ENCODE data around the gene TWIST1. TPM values are rescaled to one million over a fixed set of nuclear protein-coding genes. Genes with fewer than 3 reads are reported as not detected.

The TWIST1 gene
- total RNA-seq (2021), result 1.0 and 2.0 TPM in 2 replicates
- percentile 28 among the genes with signal in this experiment for Bru-seq, nascent RNA
- percentile 34 among the genes with signal in this experiment for BruChase-seq, experiment 1, labeled RNA remaining after a 2-hour chase
- BruChase-seq, experiment 2, labeled RNA remaining after a 6-hour chase, result percentile 37 among the genes with signal in this experiment
- long read RNA-seq, partial matches to known transcripts, result 0 of 3 reads
- long read RNA-seq, other reads (novel, unspliced or antisense), result 0 of 3 reads

GRCh38 chr7:19117091-19117869, at the start of gene TWIST1:
Gene TWIST1 (minus strand): TSS chr7:19117636. CDS start chr7:19117321, 315 bp downstream.
- Histone ChIP-seq H3K4me1 (replicated peaks; ENCODE audit: insufficient read depth) (no peaks in the 10 kb centered on the region), H3F3A (ENCODE audit: insufficient read depth, low read depth) (no peaks in the 10 kb centered on the region), H3K27me3 (ENCODE audit: insufficient read depth, low read depth) (no peaks in the 10 kb centered on the region), H3K4me3 (peak within 1 kb of the TSS; percentile 51), H4K20me1 (ENCODE audit: insufficient read depth) (no peaks in the 10 kb centered on the region), H2AFZ (peak within 1 kb of the TSS; percentile 70), H3K9me3 (ENCODE audit: insufficient read depth, low read depth) (no peaks in the 10 kb centered on the region), H3K9me2 (ENCODE audit: insufficient read depth) (no peaks in the 10 kb centered on the region), H3K36me3 (ENCODE audit: low read depth) (no peaks in the 10 kb centered on the region), H3K4me2 (peak within 1 kb of the TSS; percentile 56), H3K79me2 (ENCODE audit: low read depth) (no peaks in the 10 kb centered on the region), H3K27ac (no peak within 1 kb of the TSS)
- peak; percentile 7 to 13 for DNase-seq
- POLR2A ChIA-PET (ENCODE audit: unreplicated experiment), result no interaction called here
- TF ChIP-seq, protein P1, sequence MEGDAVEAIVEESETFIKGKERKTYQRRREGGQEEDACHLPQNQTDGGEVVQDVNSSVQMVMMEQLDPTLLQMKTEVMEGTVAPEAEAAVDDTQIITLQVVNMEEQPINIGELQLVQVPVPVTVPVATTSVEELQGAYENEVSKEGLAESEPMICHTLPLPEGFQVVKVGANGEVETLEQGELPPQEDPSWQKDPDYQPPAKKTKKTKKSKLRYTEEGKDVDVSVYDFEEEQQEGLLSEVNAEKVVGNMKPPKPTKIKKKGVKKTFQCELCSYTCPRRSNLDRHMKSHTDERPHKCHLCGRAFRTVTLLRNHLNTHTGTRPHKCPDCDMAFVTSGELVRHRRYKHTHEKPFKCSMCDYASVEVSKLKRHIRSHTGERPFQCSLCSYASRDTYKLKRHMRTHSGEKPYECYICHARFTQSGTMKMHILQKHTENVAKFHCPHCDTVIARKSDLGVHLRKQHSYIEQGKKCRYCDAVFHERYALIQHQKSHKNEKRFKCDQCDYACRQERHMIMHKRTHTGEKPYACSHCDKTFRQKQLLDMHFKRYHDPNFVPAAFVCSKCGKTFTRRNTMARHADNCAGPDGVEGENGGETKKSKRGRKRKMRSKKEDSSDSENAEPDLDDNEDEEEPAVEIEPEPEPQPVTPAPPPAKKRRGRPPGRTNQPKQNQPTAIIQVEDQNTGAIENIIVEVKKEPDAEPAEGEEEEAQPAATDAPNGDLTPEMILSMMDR (conservative IDR thresholded peaks at IDR 0.05), result no peak
- no peak for TF ChIP-seq EZH2 (IDR thresholded peaks at IDR 0.05; ENCODE audit: low read depth)
- no TSS peak for BruUV-seq (replicated peaks)
- CTCF ChIA-PET, result no interaction called here
- intact Hi-C loops (cut with micrococcal nuclease; ENCODE audit: unreplicated experiment), result no loop called here

- CTCF ChIA-PET, result no interaction called here
- no peak overlapping the region for H2AFZ ChIP-seq
- no peaks in the 10 kb centered on the region for H4K20me1 ChIP-seq (ENCODE audit: insufficient read depth)
- H3F3A ChIP-seq (ENCODE audit: insufficient read depth, low read depth), result no peaks in the 10 kb centered on the region
- no peaks in the 10 kb centered on the region for H3K36me3 ChIP-seq (ENCODE audit: low read depth)
- no TSS peak for BruUV-seq (replicated peaks)
- H3K9me2 ChIP-seq (ENCODE audit: insufficient read depth), result peaks cover 4% of the 10 kb centered on the region
- H3K27ac ChIP-seq, result no peak overlapping the region
- DNase-seq, result no peak
- H3K9me3 ChIP-seq (ENCODE audit: insufficient read depth, low read depth), result no peaks in the 10 kb centered on the region
- no peaks in the 10 kb centered on the region for H3K4me1 ChIP-seq (replicated peaks; ENCODE audit: insufficient read depth)
- no peaks in the 10 kb centered on the region; the same call in none of the 2 replicates for H3K27me3 ChIP-seq (ENCODE audit: insufficient read depth, low read depth)
- H3K4me3 ChIP-seq, result no peak overlapping the region
- intact Hi-C loops (cut with micrococcal nuclease; ENCODE audit: unreplicated experiment), result no loop called here
- POLR2A ChIA-PET (ENCODE audit: unreplicated experiment), result no interaction called here
- no peak for TF ChIP-seq EZH2 (IDR thresholded peaks at IDR 0.05; ENCODE audit: low read depth)
- TF ChIP-seq, protein P1 (conservative IDR thresholded peaks at IDR 0.05), result no peak
- no peak overlapping the region for H3K4me2 ChIP-seq
- no peaks in the 10 kb centered on the region for H3K79me2 ChIP-seq (ENCODE audit: low read depth)
These were observed 44.2 kb upstream of the TWIST1 start for GRCh38 chr7:19161671-19162070.

- BruUV-seq (replicated peaks), result no TSS peak
- Histone ChIP-seq H3K27me3 (ENCODE audit: insufficient read depth, low read depth) (peaks cover 9% of the 10 kb centered on the region; the same call in 1 of the 2 replicates), H3K79me2 (ENCODE audit: low read depth) (no peaks in the 10 kb centered on the region), H3K4me1 (replicated peaks; ENCODE audit: insufficient read depth) (no peaks in the 10 kb centered on the region), H3K9me3 (ENCODE audit: insufficient read depth, low read depth) (no peaks in the 10 kb centered on the region), H3K27ac (no peak overlapping the region), H3K4me2 (no peak overlapping the region), H2AFZ (no peak overlapping the region), H3K36me3 (ENCODE audit: low read depth) (no peaks in the 10 kb centered on the region), H3F3A (ENCODE audit: insufficient read depth, low read depth) (no peaks in the 10 kb centered on the region), H4K20me1 (ENCODE audit: insufficient read depth) (0 out of 2 replicates have a peak, but pooled peaks cover 5% of the 10 kb centered on the region), H3K4me3 (no peak overlapping the region), H3K9me2 (ENCODE audit: insufficient read depth) (no peaks in the 10 kb centered on the region)
- DNase-seq, result no peak
- intact Hi-C loops (cut with micrococcal nuclease; ENCODE audit: unreplicated experiment), result no loop called here
- CTCF ChIA-PET, result no interaction called here
- TF ChIP-seq, protein P1 (conservative IDR thresholded peaks at IDR 0.05), result no peak
- no peak for TF ChIP-seq EZH2 (IDR thresholded peaks at IDR 0.05; ENCODE audit: low read depth)
- POLR2A ChIA-PET (ENCODE audit: unreplicated experiment), result no interaction called here
These were observed 29.3 kb upstream of the TWIST1 start for GRCh38 chr7:19146699-19147098.
